GM11168 (cell line): ENCODE measurements around the gene VTI1A.
"Not testable (repeated sequence)": the region's sequence is repeated elsewhere in the genome, so short reads cannot be mapped to it uniquely, and the experiment has no call there.

Experiments used
- in situ Hi-C: fragments of 300-500 bp; cut with MboI; formaldehyde crosslinking; loops from one replicate; pipeline ENCODE4 v1.12.0; 2022; ENCODE audit warnings: low sequenced_read_pairs; ENCODE audit not compliant: unreplicated experiment

VTI1A gene

GRCh38 chr10:112581921-112582320, 134.9 kb downstream of the VTI1A start:
- in situ Hi-C loops: no loop called here

GRCh38 chr10:112583236-112583939, 136.4 kb downstream of the VTI1A start:
- in situ Hi-C loops: no loop called here

GRCh38 chr10:112584276-112584675, 137.3 kb downstream of the VTI1A start:
- in situ Hi-C loops: no loop called here

GRCh38 chr10:112585126-112585525, 138.1 kb downstream of the VTI1A start:
- in situ Hi-C loops: no loop called here

- in situ Hi-C loops: no loop called here
Observed at GRCh38 chr10:112585960-112586359, 138.9 kb downstream of the VTI1A start.

- in situ Hi-C loops: no loop called here
Observed at GRCh38 chr10:112587729-112588128, 140.7 kb downstream of the VTI1A start.

GRCh38 chr10:112588225-112588990, 141.4 kb downstream of the VTI1A start:
- in situ Hi-C loops: no loop called here

- in situ Hi-C loops: no loop called here
Observed at GRCh38 chr10:112589081-112589480, 142.1 kb downstream of the VTI1A start.

- in situ Hi-C loops: not testable (repeated sequence)
Observed at GRCh38 chr10:112590786-112591185, 143.8 kb downstream of the VTI1A start.

- in situ Hi-C loops: no loop called here
Observed at GRCh38 chr10:112593023-112593422, 146.0 kb downstream of the VTI1A start.

GRCh38 chr10:112601214-112602090, 154.4 kb downstream of the VTI1A start:
- in situ Hi-C loops: no loop called here

- in situ Hi-C loops: no loop called here
Observed at GRCh38 chr10:112603062-112603461, 156.0 kb downstream of the VTI1A start.

- in situ Hi-C loops: no loop called here
Observed at GRCh38 chr10:112605063-112605462, 158.0 kb downstream of the VTI1A start.

GRCh38 chr10:112607506-112607905, 160.5 kb downstream of the VTI1A start:
- in situ Hi-C loops: no loop called here

GRCh38 chr10:112613620-112614019, 166.6 kb downstream of the VTI1A start:
- in situ Hi-C loops: no loop called here

GRCh38 chr10:112614072-112614471, 167.1 kb downstream of the VTI1A start:
- in situ Hi-C loops: no loop called here

GRCh38 chr10:112614586-112614985, 167.6 kb downstream of the VTI1A start:
- in situ Hi-C loops: no loop called here

GRCh38 chr10:112615269-112615668, 168.3 kb downstream of the VTI1A start:
- in situ Hi-C loops: no loop called here

- in situ Hi-C loops: no loop called here
Observed at GRCh38 chr10:112616647-112617046, 169.6 kb downstream of the VTI1A start.

- in situ Hi-C loops: no loop called here
Observed at GRCh38 chr10:112618814-112619213, 171.8 kb downstream of the VTI1A start.

- in situ Hi-C loops: no loop called here
Observed at GRCh38 chr10:112619556-112619955, 172.5 kb downstream of the VTI1A start.
